Naive B cell (primary cell): Measurements from ENCODE around the gene CSH2. TPM values are rescaled to one million over a fixed set of nuclear protein-coding genes. Genes with fewer than 3 reads are reported as not detected.

Experiments
- ATAC-seq, 2 donors: fragments of 150-1000 bp; cut with Tn5 transposase; 2 replicates each; pipeline ENCODE4 v1.10.0; 2021; ENCODE audit warnings: low read depth in 2 of 2, mild to moderate bottlenecking in 2 of 2, moderate library complexity in 2 of 2
- DNase-seq: peaks from one replicate; pipeline ENCODE4 v3.0.0; 2022
- H3K27ac Mint-ChIP-seq, 6 donors: one replicate each; pipeline ENCODE4 v1.8.0; 2020 to 2022; ENCODE audit warnings: mild to moderate bottlenecking in 6 of 6, mixed read lengths in 6 of 6, moderate library complexity in 5 of 6, inconsistent platforms in 2 of 6
- H3K27me3 Mint-ChIP-seq, 3 donors: one replicate each; pipeline ENCODE4 v1.8.0; 2021 to 2022; ENCODE audit warnings: mixed read lengths in 3 of 3, mild to moderate bottlenecking in 1 of 3
- H3K36me3 Mint-ChIP-seq, 2 donors: one replicate each; pipeline ENCODE4 v1.8.0; 2020 to 2022; ENCODE audit warnings: mixed read lengths in 2 of 2, inconsistent platforms in 1 of 2, mild to moderate bottlenecking in 1 of 2
- H3K4me1 Mint-ChIP-seq, 3 donors: one replicate each; pipeline ENCODE4 v1.8.0; 2020 to 2022; ENCODE audit warnings: mixed read lengths in 3 of 3, inconsistent platforms in 1 of 3, mild to moderate bottlenecking in 1 of 3, moderate library complexity in 1 of 3
- H3K4me3 Mint-ChIP-seq, 8 donors: one replicate each; pipeline ENCODE4 v1.8.0; 2020 to 2022; ENCODE audit warnings: mild to moderate bottlenecking in 8 of 8, mixed read lengths in 8 of 8, moderate library complexity in 8 of 8, inconsistent platforms in 2 of 8
- H3K9me3 Mint-ChIP-seq, 7 donors: one replicate each; pipeline ENCODE4 v1.8.0; 2020 to 2022; ENCODE audit warnings: mixed read lengths in 7 of 7, mild to moderate bottlenecking in 5 of 7, inconsistent platforms in 2 of 7, moderate library complexity in 1 of 7
- polyA plus RNA-seq, 6 donors: library from polyadenylated mRNA; unstranded; fragments of 300-500 nt; fragmentation: Illumina TruSeq; gene quantifications; one replicate each; pipeline ENCODE4 v1.2.3, GENCODE V29; 2021; ENCODE audit warnings: low read depth in 6 of 6

Gene CSH2
- polyA plus RNA-seq, 6 donors from 2014 or later, result not detected

GRCh38 chr17:63842540-63843386, 30.7 kb downstream of the CSH2 start, which contains the start of gene SMARCD2:
TSS of gene SMARCD2 (minus strand) at chr17:63842685. CDS start at chr17:63842674, 11 bp downstream.
- Mint-ChIP-seq H3K36me3 (no peaks in the 10 kb centered on the region), H3K4me3 (peak within 1 kb of the TSS; percentile 90 to 96 (median 93)), H3K27ac (peak within 1 kb of the TSS; percentile 89 to 97 (median 96)), H3K27me3 (no peaks in the 10 kb centered on the region), H3K9me3 (peaks cover 0 to under 1% (median 0%) of the 10 kb centered on the region in 7 donors), H3K4me1 (peaks cover 42 to 52% (median 48%) of the 10 kb centered on the region in 3 donors)
- DNase-seq (peak; percentile 97), ATAC-seq (peak; percentile 80 to 81)

GRCh38 chr17:63842173-63842539, 31.3 kb downstream of the CSH2 start:
- ATAC-seq, result peak; percentile 14 to 18

GRCh38 chr17:63841350-63842172, 31.9 kb downstream of the CSH2 start:
- peaks cover 46 to 57% (median 53%) of the 10 kb centered on the region in 3 donors for H3K4me1 Mint-ChIP-seq
- H3K4me3 Mint-ChIP-seq, result peak overlapping the region; percentile 90 to 96 (median 93)
- DNase-seq, result no peak
- no peaks in the 10 kb centered on the region for H3K9me3 Mint-ChIP-seq
- ATAC-seq, result no peak
- no peaks in the 10 kb centered on the region for H3K27me3 Mint-ChIP-seq
- no peaks in the 10 kb centered on the region for H3K36me3 Mint-ChIP-seq
- peak overlapping the region; percentile 49 to 92 (median 90) for H3K27ac Mint-ChIP-seq

More at GRCh38 chr17:63842173-63842539, 31.3 kb downstream of the CSH2 start:
- peak overlapping the region; percentile 90 to 96 (median 93) for H3K4me3 Mint-ChIP-seq
- H3K27me3 Mint-ChIP-seq, result no peaks in the 10 kb centered on the region
- peaks cover 44 to 51% (median 50%) of the 10 kb centered on the region in 3 donors for H3K4me1 Mint-ChIP-seq
- peak; percentile 19 for DNase-seq
- H3K9me3 Mint-ChIP-seq, result no peaks in the 10 kb centered on the region
- H3K36me3 Mint-ChIP-seq, result no peaks in the 10 kb centered on the region
- peak overlapping the region; percentile 49 to 92 (median 90) for H3K27ac Mint-ChIP-seq

- Mint-ChIP-seq H3K27me3 (no peaks in the 10 kb centered on the region), H3K4me3 (peak overlapping the region; percentile 90 to 96 (median 93)), H3K27ac (peak overlapping the region in 5 of 6 donors; percentile 58 to 92 (median 89)), H3K36me3 (no peaks in the 10 kb centered on the region), H3K4me1 (peaks cover 45 to 60% (median 56%) of the 10 kb centered on the region in 3 donors), H3K9me3 (no peaks in the 10 kb centered on the region)
- DNase-seq (no peak), ATAC-seq (no peak)
These were observed 32.7 kb downstream of the CSH2 start for GRCh38 chr17:63840591-63841349.

GRCh38 chr17:63838631-63839171, 34.8 kb downstream of the CSH2 start:
- Mint-ChIP-seq H3K36me3 (peaks cover 0 to 4% of the 10 kb centered on the region in 2 donors), H3K9me3 (no peaks in the 10 kb centered on the region), H3K27me3 (no peaks in the 10 kb centered on the region), H3K27ac (peak overlapping the region in 3 of 6 donors; percentile 36 to 60 (median 57)), H3K4me1 (peaks cover 43 to 74% (median 64%) of the 10 kb centered on the region in 3 donors), H3K4me3 (peak overlapping the region in 7 of 8 donors; percentile 44 to 86 (median 54))
- no peak for DNase-seq
- ATAC-seq, result no peak

- Mint-ChIP-seq H3K36me3 (peaks cover 0 to 8% of the 10 kb centered on the region in 2 donors), H3K9me3 (no peaks in the 10 kb centered on the region), H3K27me3 (no peaks in the 10 kb centered on the region), H3K4me3 (peak overlapping the region in 6 of 8 donors; percentile 26 to 77 (median 60)), H3K27ac (peak overlapping the region in 1 of 6 donors; percentile 63), H3K4me1 (peaks cover 42 to 70% (median 58%) of the 10 kb centered on the region in 3 donors)
- ATAC-seq, result no peak
- DNase-seq, result no peak
These were observed 35.4 kb downstream of the CSH2 start for GRCh38 chr17:63837962-63838600.

- Mint-ChIP-seq H3K27me3 (no peaks in the 10 kb centered on the region), H3K36me3 (peaks cover 0 to 8% of the 10 kb centered on the region in 2 donors), H3K27ac (peak overlapping the region in 1 of 6 donors; percentile 29), H3K4me3 (peak overlapping the region in 1 of 8 donors; percentile 44), H3K4me1 (peaks cover 42 to 70% (median 57%) of the 10 kb centered on the region in 3 donors), H3K9me3 (no peaks in the 10 kb centered on the region)
- no peak for DNase-seq
- ATAC-seq, result no peak
These were observed 36.0 kb downstream of the CSH2 start for GRCh38 chr17:63837480-63837879.

- DNase-seq (no peak), ATAC-seq (no peak)
- peak overlapping the region in 1 of 8 donors; percentile 44 for H3K4me3 Mint-ChIP-seq
- H3K27me3 Mint-ChIP-seq, result no peaks in the 10 kb centered on the region
- H3K27ac Mint-ChIP-seq, result peak overlapping the region in 2 of 6 donors; percentile 24 to 53
- H3K4me1 Mint-ChIP-seq, result peaks cover 38 to 71% (median 58%) of the 10 kb centered on the region in 3 donors
- H3K9me3 Mint-ChIP-seq, result no peaks in the 10 kb centered on the region
- H3K36me3 Mint-ChIP-seq, result peaks cover 0 to 8% of the 10 kb centered on the region in 2 donors
These were observed 36.7 kb downstream of the CSH2 start for GRCh38 chr17:63836811-63837210.

- ATAC-seq (no peak), DNase-seq (no peak)
- H3K4me3 Mint-ChIP-seq, result peak overlapping the region in 1 of 8 donors; percentile 75
- H3K36me3 Mint-ChIP-seq, result peaks cover 0 to 8% of the 10 kb centered on the region in 2 donors
- H3K27me3 Mint-ChIP-seq, result no peaks in the 10 kb centered on the region
- H3K27ac Mint-ChIP-seq, result peak overlapping the region in 5 of 6 donors; percentile 3 to 94 (median 59)
- H3K4me1 Mint-ChIP-seq, result peaks cover 34 to 70% (median 57%) of the 10 kb centered on the region in 3 donors
- H3K9me3 Mint-ChIP-seq, result no peaks in the 10 kb centered on the region
These were observed 38.2 kb downstream of the CSH2 start for GRCh38 chr17:63835167-63835720.

- Mint-ChIP-seq H3K9me3 (no peaks in the 10 kb centered on the region), H3K4me1 (peaks cover 34 to 74% (median 63%) of the 10 kb centered on the region in 3 donors), H3K27me3 (no peaks in the 10 kb centered on the region), H3K36me3 (peaks cover 0 to 8% of the 10 kb centered on the region in 2 donors), H3K27ac (peak overlapping the region in 5 of 6 donors; percentile 3 to 84 (median 71)), H3K4me3 (peak overlapping the region in 1 of 8 donors; percentile 75)
- ATAC-seq (peak; percentile 90 to 91), DNase-seq (peak; percentile 51)
These were observed 38.9 kb downstream of the CSH2 start for GRCh38 chr17:63834431-63835166.

- H3K4me1 Mint-ChIP-seq, result peaks cover 39 to 70% (median 63%) of the 10 kb centered on the region in 3 donors
- no peaks in the 10 kb centered on the region for H3K27me3 Mint-ChIP-seq
- no peak for DNase-seq
- H3K36me3 Mint-ChIP-seq, result peaks cover 0 to 8% of the 10 kb centered on the region in 2 donors
- H3K27ac Mint-ChIP-seq, result peak overlapping the region in 2 of 6 donors; percentile 59 to 84
- peak overlapping the region in 1 of 8 donors; percentile 18 for H3K4me3 Mint-ChIP-seq
- ATAC-seq, result no peak
- no peaks in the 10 kb centered on the region for H3K9me3 Mint-ChIP-seq
These were observed 39.6 kb downstream of the CSH2 start for GRCh38 chr17:63833741-63834373.
